ENCODE data around the gene NTRK2.
A peak's percentile ranks its signal among the peaks of the same experiment; 100 is the strongest.

NTRK2 gene

GRCh38 chr9:84794981-84795637 is 125.6 kb downstream of the NTRK2 start:
- TF ChIP-seq, protein P1, sequence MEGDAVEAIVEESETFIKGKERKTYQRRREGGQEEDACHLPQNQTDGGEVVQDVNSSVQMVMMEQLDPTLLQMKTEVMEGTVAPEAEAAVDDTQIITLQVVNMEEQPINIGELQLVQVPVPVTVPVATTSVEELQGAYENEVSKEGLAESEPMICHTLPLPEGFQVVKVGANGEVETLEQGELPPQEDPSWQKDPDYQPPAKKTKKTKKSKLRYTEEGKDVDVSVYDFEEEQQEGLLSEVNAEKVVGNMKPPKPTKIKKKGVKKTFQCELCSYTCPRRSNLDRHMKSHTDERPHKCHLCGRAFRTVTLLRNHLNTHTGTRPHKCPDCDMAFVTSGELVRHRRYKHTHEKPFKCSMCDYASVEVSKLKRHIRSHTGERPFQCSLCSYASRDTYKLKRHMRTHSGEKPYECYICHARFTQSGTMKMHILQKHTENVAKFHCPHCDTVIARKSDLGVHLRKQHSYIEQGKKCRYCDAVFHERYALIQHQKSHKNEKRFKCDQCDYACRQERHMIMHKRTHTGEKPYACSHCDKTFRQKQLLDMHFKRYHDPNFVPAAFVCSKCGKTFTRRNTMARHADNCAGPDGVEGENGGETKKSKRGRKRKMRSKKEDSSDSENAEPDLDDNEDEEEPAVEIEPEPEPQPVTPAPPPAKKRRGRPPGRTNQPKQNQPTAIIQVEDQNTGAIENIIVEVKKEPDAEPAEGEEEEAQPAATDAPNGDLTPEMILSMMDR (IDR thresholded peaks at IDR 0.05), result no peak
- no peak overlapping the region for H3K27ac ChIP-seq
- H3K4me3 ChIP-seq, result no peak overlapping the region
- no peak for DNase-seq (ENCODE audit: low spot score)

GRCh38 chr9:84796404-84796803 is 126.9 kb downstream of the NTRK2 start:
- H3K27ac ChIP-seq, result no peak overlapping the region
- DNase-seq (ENCODE audit: low spot score), result no peak
- TF ChIP-seq, protein P1 (IDR thresholded peaks at IDR 0.05), result no peak
- no peak overlapping the region for H3K4me3 ChIP-seq

- Histone ChIP-seq H3K27ac (no peak overlapping the region), H3K4me3 (no peak overlapping the region)
- TF ChIP-seq, protein P1 (IDR thresholded peaks at IDR 0.05), result no peak
- no peak for DNase-seq (ENCODE audit: low spot score)
Observed at GRCh38 chr9:84799251-84799650, 129.7 kb downstream of the NTRK2 start.

- TF ChIP-seq, protein P1 (IDR thresholded peaks at IDR 0.05), result no peak
- DNase-seq (ENCODE audit: low spot score), result no peak
- peak overlapping the region; percentile 50 for H3K4me3 ChIP-seq
- H3K27ac ChIP-seq, result peak overlapping the region; percentile 25 to 73
Observed at GRCh38 chr9:84804951-84805694, 135.6 kb downstream of the NTRK2 start.

- DNase-seq (ENCODE audit: low spot score), result no peak
- H3K4me3 ChIP-seq, result no peak overlapping the region
- H3K27ac ChIP-seq, result no peak overlapping the region
- TF ChIP-seq, protein P1 (IDR thresholded peaks at IDR 0.05), result no peak
Observed at GRCh38 chr9:84807431-84807830, 137.9 kb downstream of the NTRK2 start.

DNA sequence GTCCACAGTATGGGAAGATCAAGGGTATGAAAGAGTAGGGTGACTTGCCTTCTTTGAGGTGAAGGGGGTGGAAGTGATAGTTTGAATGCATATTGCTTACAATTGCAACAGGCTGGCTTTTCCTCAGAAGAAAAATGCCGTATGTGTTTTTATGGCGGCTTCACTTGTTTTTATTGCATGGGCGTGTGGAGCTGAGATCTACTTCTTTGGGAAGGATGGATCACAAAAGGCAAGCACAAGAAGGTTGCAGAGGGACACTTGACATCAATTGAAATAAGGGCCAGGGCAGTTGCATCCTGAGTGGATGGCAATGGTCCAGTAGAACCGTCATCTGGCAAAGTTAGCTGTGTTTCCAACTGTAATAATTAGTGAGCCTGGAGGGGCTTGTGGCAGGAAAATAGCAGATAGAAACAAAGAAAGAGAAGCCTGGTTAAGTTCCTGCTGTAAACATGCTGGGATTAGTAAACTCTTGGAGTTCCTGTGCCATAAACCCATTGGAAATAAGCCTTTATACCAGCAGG is 138.4 kb downstream of the NTRK2 start:
- TF ChIP-seq, protein P1 (IDR thresholded peaks at IDR 0.05), result no peak
- DNase-seq (ENCODE audit: low spot score), result no peak
- H3K27ac ChIP-seq, result no peak overlapping the region
- no peak overlapping the region for H3K4me3 ChIP-seq
